Stomach (tissue), 9 donors: Measurements from ENCODE around the gene ZNF143. TPM values are rescaled to one million over a fixed set of nuclear protein-coding genes. Genes with fewer than 3 reads are reported as not detected.
A peak's percentile ranks its signal among the peaks of the same experiment; 100 is the strongest.

Source experiments
- DNase-seq, 2 donors: peaks; one replicate each; pipeline versions ENCODE4 v3.0.0 to v3.0.0-alpha.2; 2013 to 2019
- H3K27ac ChIP-seq, 5 donors: fragments of 200-600 bp in 4 of 5; sonication (generic) in 4 of 5; one replicate each; pipeline ENCODE4 v1.5.1; 2013 to 2019; ENCODE audit warnings: mild to moderate bottlenecking in 1 of 5, moderate library complexity in 1 of 5
- H3K27me3 ChIP-seq, 3 donors: fragments of 200-600 bp; sonication (generic); one replicate each; pipeline ENCODE4 v1.5.1; 2017 to 2019; ENCODE audit warnings: mixed run types in 1 of 3
- H3K36me3 ChIP-seq, 4 donors: fragments of 200-600 bp; sonication (generic); 1 replicate in 3 of 4; 2 replicates in 1 of 4; pipeline ENCODE4 v1.5.1; 2016 to 2019
- H3K4me1 ChIP-seq, 4 donors: fragments of 200-600 bp; sonication (generic); one replicate each; pipeline ENCODE4 v1.5.1; 2016 to 2019
- H3K4me3 ChIP-seq, 4 donors: fragments of 200-600 bp; sonication (generic) in 3 of 4; one replicate each; pipeline ENCODE4 v1.5.1; 2016 to 2019; ENCODE audit warnings: mild to moderate bottlenecking in 1 of 4
- H3K9me3 ChIP-seq, 4 donors: fragments of 200-600 bp; sonication (generic); one replicate each; pipeline ENCODE4 v1.5.1; 2016 to 2019
- EP300 ChIP-seq: sonication (generic); formaldehyde crosslinking; IDR thresholded peaks from one replicate; pipeline ENCODE4 v1.6.1; 2017; ENCODE audit warnings: antibody characterized with exemption
- POLR2A ChIP-seq, 4 donors: fragments of 450-650 bp; IDR thresholded peaks; one replicate each; pipeline ENCODE4 v1.6.1; 2016; ENCODE audit warnings: antibody characterized with exemption in 4 of 4, control low read depth in 2 of 4, mild to moderate bottlenecking in 1 of 4, moderate library complexity in 1 of 4
- POLR2AphosphoS5 ChIP-seq, 3 donors: sonication (generic); formaldehyde crosslinking; IDR thresholded peaks; one replicate each; pipeline ENCODE4 v1.6.1; 2016; ENCODE audit warnings: antibody characterized with exemption in 3 of 3
- WGBS, 5 donors: extraction: QIAGEN DNeasy Blood & Tissue Kit in 3 of 5; methylation state at CpG; one replicate each; pipeline versions ENCODE4 v1.1.5 to v1.1.7; 2013 to 2018; 5-methylcytosine and 5-hydroxymethylcytosine counted together
- intact Hi-C: fragments of 100-400 bp; cut with DNase I; formaldehyde crosslinking; loops from one replicate; pipeline ENCODE4 v1.15.1; 2023; ENCODE audit warnings: low total_unique reads
- polyA plus RNA-seq, 3 donors: library from polyadenylated mRNA; stranded (reverse); fragments of 200-250 nt; gene quantifications; one replicate each; pipeline ENCODE4 v1.2.3, GENCODE V29; 2013
- total RNA-seq, 5 donors: library from RNA; depleted of rRNA; stranded (reverse); fragments of >200 nt; gene quantifications; one replicate each; pipeline versions ENCODE4 v1.1.0 to v1.2.3, GENCODE V29; 2014 to 2016
- TF ChIP-seq, protein P1 (sequence below), 7 experiments: fragments of 450-650 bp in 4 of 7; fragments of 200-600 bp in 3 of 7; sonication (generic) in 3 of 7; IDR thresholded peaks; one replicate each; pipeline ENCODE4 v1.5.1; 2016 to 2019; ENCODE audit warnings: antibody characterized with exemption in 7 of 7, control low read depth in 2 of 7, mild to moderate bottlenecking in 1 of 7
- donor health status: healthy with polysubstance abuse.
- donor health status: Bipolar disorder and iron deficiency.
- donor health status: healthy.

ZNF143 gene
- total and polyA plus RNA-seq, 8 donors: 4.1 to 110 (median 19.0) TPM

GRCh38 chr11:9571763-9572115, 110.9 kb downstream of the ZNF143 start:
- intact Hi-C loops: no loop called here
- Histone ChIP-seq H3K27ac (peak overlapping the region; percentile 95 to 99 (median 98)), H3K9me3 (no peaks in the 10 kb centered on the region), H3K36me3 (no peaks in the 10 kb centered on the region), H3K27me3 (no peaks in the 10 kb centered on the region), H3K4me1 (peaks cover 24 to 74% (median 49%) of the 10 kb centered on the region in 4 donors), H3K4me3 (no peak overlapping the region)
- DNase-seq: no peak
- TF ChIP-seq POLR2AphosphoS5 (IDR thresholded peaks at IDR 0.05) (no peak), EP300 (no peak), POLR2A (IDR thresholded peaks at IDR 0.05) (no peak)
- TF ChIP-seq, protein P1, sequence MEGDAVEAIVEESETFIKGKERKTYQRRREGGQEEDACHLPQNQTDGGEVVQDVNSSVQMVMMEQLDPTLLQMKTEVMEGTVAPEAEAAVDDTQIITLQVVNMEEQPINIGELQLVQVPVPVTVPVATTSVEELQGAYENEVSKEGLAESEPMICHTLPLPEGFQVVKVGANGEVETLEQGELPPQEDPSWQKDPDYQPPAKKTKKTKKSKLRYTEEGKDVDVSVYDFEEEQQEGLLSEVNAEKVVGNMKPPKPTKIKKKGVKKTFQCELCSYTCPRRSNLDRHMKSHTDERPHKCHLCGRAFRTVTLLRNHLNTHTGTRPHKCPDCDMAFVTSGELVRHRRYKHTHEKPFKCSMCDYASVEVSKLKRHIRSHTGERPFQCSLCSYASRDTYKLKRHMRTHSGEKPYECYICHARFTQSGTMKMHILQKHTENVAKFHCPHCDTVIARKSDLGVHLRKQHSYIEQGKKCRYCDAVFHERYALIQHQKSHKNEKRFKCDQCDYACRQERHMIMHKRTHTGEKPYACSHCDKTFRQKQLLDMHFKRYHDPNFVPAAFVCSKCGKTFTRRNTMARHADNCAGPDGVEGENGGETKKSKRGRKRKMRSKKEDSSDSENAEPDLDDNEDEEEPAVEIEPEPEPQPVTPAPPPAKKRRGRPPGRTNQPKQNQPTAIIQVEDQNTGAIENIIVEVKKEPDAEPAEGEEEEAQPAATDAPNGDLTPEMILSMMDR (IDR thresholded peaks at IDR 0.05): no peak
- 85 to 93% (median 87%) methylated on average over 6 of the region's 6 CpGs for WGBS, 5 donors

GRCh38 chr11:9573052-9573774, 112.4 kb downstream of the ZNF143 start, which contains the start of gene WEE1:
TSS of gene WEE1 (plus strand) at chr11:9573670. CDS start at chr11:9573934, 264 bp downstream.
- peaks cover 15 to 73% (median 40%) of the 10 kb centered on the region in 4 donors for H3K4me1 ChIP-seq
- H3K9me3 ChIP-seq: no peaks in the 10 kb centered on the region
- TF ChIP-seq EP300: peak; percentile 9
- TF ChIP-seq POLR2AphosphoS5 (IDR thresholded peaks at IDR 0.05): peak; percentile 65 to 76 (median 69)
- TF ChIP-seq POLR2A (IDR thresholded peaks at IDR 0.05): no peak
- TF ChIP-seq, protein P1 (IDR thresholded peaks at IDR 0.05): no peak
- H3K36me3 ChIP-seq: peaks cover 0 to 11% (median 5%) of the 10 kb centered on the region in 4 donors
- peak within 1 kb of the TSS; percentile 95 to 99 (median 98) for H3K27ac ChIP-seq
- 0 to 1% (median 0%) methylated on average over 45 to 73 of the region's 73 CpGs for WGBS, 5 donors
- intact Hi-C loops: no loop called here
- no peaks in the 10 kb centered on the region for H3K27me3 ChIP-seq
- DNase-seq: peak; percentile 98 to 100
- H3K4me3 ChIP-seq: peak within 1 kb of the TSS; percentile 74 to 96 (median 83)

- no peaks in the 10 kb centered on the region for H3K9me3 ChIP-seq
- WGBS, 5 donors: 0 to 1% (median 0%) methylated on average over 39 to 122 of the region's 122 CpGs; no CpG with 5 or more reads in 1 of the 5 donors
- peaks cover 0 to 18% (median 9%) of the 10 kb centered on the region in 4 donors for H3K36me3 ChIP-seq
- H3K4me3 ChIP-seq: peak overlapping the region; percentile 74 to 96 (median 83)
- intact Hi-C loops: no loop called here
- peak overlapping the region; percentile 73 to 99 (median 96) for H3K27ac ChIP-seq
- TF ChIP-seq POLR2AphosphoS5 (IDR thresholded peaks at IDR 0.05) (no peak), POLR2A (IDR thresholded peaks at IDR 0.05) (no peak), EP300 (no peak)
- TF ChIP-seq, protein P1 (IDR thresholded peaks at IDR 0.05): no peak
- peak; percentile 31 to 69 for DNase-seq
- no peaks in the 10 kb centered on the region for H3K27me3 ChIP-seq
- H3K4me1 ChIP-seq: peaks cover 11 to 73% (median 39%) of the 10 kb centered on the region in 4 donors
Observed at GRCh38 chr11:9573775-9574621, 113.2 kb downstream of the ZNF143 start.

DNA sequence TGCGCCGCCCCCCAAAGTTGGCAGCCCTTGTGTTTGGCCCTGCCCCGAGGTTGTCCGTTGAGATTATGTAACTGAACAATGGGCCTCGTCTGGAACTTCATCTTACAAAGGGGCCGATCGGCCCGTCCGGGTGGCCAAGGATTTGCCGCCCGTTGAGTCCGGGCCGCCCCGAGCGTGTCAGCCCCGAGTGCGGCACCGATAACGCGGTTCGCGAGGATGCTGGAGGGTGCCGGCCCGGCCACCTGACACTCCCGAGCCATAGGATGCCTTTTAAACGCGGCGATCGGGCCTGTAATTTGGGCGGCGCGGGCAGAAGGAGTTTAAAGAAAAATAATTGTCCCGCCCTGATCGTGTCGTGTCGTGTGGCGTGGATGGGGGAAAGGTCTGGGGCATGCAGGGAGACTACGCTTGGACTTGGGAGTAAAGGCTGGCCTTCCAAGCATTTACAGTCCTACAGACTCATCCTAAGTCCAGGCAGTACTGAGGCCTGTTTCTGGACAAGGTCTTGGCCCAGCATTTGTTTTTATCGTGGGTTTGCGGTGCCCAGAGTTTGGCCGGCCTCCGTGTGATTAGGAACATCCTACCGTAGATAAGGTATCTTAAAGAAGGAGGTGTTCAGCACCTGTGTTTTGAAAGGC, 113.9 kb downstream of the ZNF143 start:
- H3K9me3 ChIP-seq: no peaks in the 10 kb centered on the region
- H3K4me1 ChIP-seq: peaks cover 4 to 73% (median 36%) of the 10 kb centered on the region in 4 donors
- peak overlapping the region; percentile 73 to 99 (median 96) for H3K27ac ChIP-seq
- TF ChIP-seq, protein P1 (IDR thresholded peaks at IDR 0.05): no peak
- no peak for TF ChIP-seq EP300
- TF ChIP-seq POLR2A (IDR thresholded peaks at IDR 0.05): no peak
- intact Hi-C loops: no loop called here
- 0% methylated on average over 24 to 43 of the region's 43 CpGs for WGBS, 5 donors
- peak overlapping the region; percentile 74 to 96 (median 83) for H3K4me3 ChIP-seq
- H3K27me3 ChIP-seq: no peaks in the 10 kb centered on the region
- H3K36me3 ChIP-seq: peaks cover 0 to 25% (median 13%) of the 10 kb centered on the region in 4 donors
- peak; percentile 34 to 72 for DNase-seq
